ENCODE data around the gene SERPINB6.

- TF ChIP-seq CTCF (conservative IDR thresholded peaks at IDR 0.05; ENCODE audit: low read depth, low read length) (no peak), POLR2A (IDR thresholded peaks at IDR 0.05; ENCODE audit: low read depth, low read length) (no peak), CEBPB (IDR thresholded peaks at IDR 0.05; ENCODE audit: low read depth, low read length) (no peak), RAD21 (IDR thresholded peaks at IDR 0.05; ENCODE audit: low read length) (no peak), SMC3 (IDR thresholded peaks at IDR 0.05; ENCODE audit: low read depth, low read length) (no peak), BHLHE40 (IDR thresholded peaks at IDR 0.05; ENCODE audit: low read depth, low read length) (no peak), RCOR1 (IDR thresholded peaks at IDR 0.05; ENCODE audit: insufficient replicate concordance, low read length) (no peak), RFX5 (IDR thresholded peaks at IDR 0.05; ENCODE audit: low read depth, low read length) (no peak), NFE2L2 (IDR thresholded peaks at IDR 0.05; ENCODE audit: low read depth, low read length) (no peak)
- TF ChIP-seq, protein P1, sequence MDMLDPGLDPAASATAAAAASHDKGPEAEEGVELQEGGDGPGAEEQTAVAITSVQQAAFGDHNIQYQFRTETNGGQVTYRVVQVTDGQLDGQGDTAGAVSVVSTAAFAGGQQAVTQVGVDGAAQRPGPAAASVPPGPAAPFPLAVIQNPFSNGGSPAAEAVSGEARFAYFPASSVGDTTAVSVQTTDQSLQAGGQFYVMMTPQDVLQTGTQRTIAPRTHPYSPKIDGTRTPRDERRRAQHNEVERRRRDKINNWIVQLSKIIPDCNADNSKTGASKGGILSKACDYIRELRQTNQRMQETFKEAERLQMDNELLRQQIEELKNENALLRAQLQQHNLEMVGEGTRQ (IDR thresholded peaks at IDR 0.05; ENCODE audit: low read depth, low read length): no peak
These were observed 38.6 kb upstream of the SERPINB6 start for GRCh38 chr6:3009930-3010329.
